Endothelial cell (in vitro differentiated cells): Measurements from ENCODE around the gene TSPEAR. TPM values are rescaled to one million over a fixed set of nuclear protein-coding genes. Genes with fewer than 3 reads are reported as not detected.
A peak's percentile ranks its signal among the peaks of the same experiment; 100 is the strongest.

Experiments used
- DNase-seq: peaks from one replicate; pipeline ENCODE4 v3.0.0; 2021; ENCODE audit warnings: low spot score
- H3K27ac Mint-ChIP-seq: one replicate; pipeline ENCODE4 v1.8.0; 2021; ENCODE audit warnings: mixed read lengths, inconsistent platforms; ENCODE audit not compliant: unreplicated experiment
- H3K27me3 Mint-ChIP-seq: one replicate; pipeline ENCODE4 v1.8.0; 2021; ENCODE audit warnings: mild to moderate bottlenecking, moderate library complexity, mixed read lengths, inconsistent platforms; ENCODE audit not compliant: unreplicated experiment
- H3K36me3 Mint-ChIP-seq: one replicate; pipeline ENCODE4 v1.8.0; 2021; ENCODE audit warnings: mild to moderate bottlenecking, low read depth, mixed read lengths, inconsistent platforms; ENCODE audit not compliant: unreplicated experiment
- H3K4me1 Mint-ChIP-seq: one replicate; pipeline ENCODE4 v1.8.0; 2021; ENCODE audit warnings: mild to moderate bottlenecking, mixed read lengths, inconsistent platforms; ENCODE audit not compliant: unreplicated experiment
- H3K4me3 Mint-ChIP-seq: one replicate; pipeline ENCODE4 v1.8.0; 2021; ENCODE audit warnings: mild to moderate bottlenecking, mixed read lengths, inconsistent platforms; ENCODE audit not compliant: unreplicated experiment
- H3K9me3 Mint-ChIP-seq: one replicate; pipeline ENCODE4 v1.8.0; 2021; ENCODE audit warnings: mixed read lengths, inconsistent platforms; ENCODE audit not compliant: unreplicated experiment
- CTCF ChIP-seq: fragments of 200-600 bp; sonication (generic); IDR thresholded peaks from one replicate; pipeline ENCODE4 v1.5.0; 2021; ENCODE audit warnings: antibody characterized with exemption; ENCODE audit not compliant: unreplicated experiment
- total RNA-seq: library from RNA; stranded (reverse); fragmentation: NEBNext Ultra II Directional; extraction: Animal tissue kit (Norgen Biotek cat#: 25700); gene quantifications from one replicate; pipeline ENCODE4 v1.2.1, GENCODE V29; 2021; ENCODE audit not compliant: unreplicated experiment

TSPEAR gene
- total RNA-seq, 1 donor from 2014 or later: not detected

GRCh38 chr21:44454747-44455523 lies 256.4 kb downstream of the TSPEAR start, which contains the start of gene LRRC3:
Gene LRRC3 (plus strand): TSS chr21:44455510. CDS start chr21:44456645, 1,135 bp downstream.
- H3K36me3 Mint-ChIP-seq: peaks cover 4% of the 10 kb centered on the region
- peaks cover 2% of the 10 kb centered on the region for H3K4me1 Mint-ChIP-seq
- no peak within 1 kb of the TSS for H3K27ac Mint-ChIP-seq
- peak within 1 kb of the TSS; percentile 79 for H3K4me3 Mint-ChIP-seq
- H3K27me3 Mint-ChIP-seq: peaks cover 3% of the 10 kb centered on the region
- no peak for TF ChIP-seq CTCF
- DNase-seq: peak; percentile 92
- no peaks in the 10 kb centered on the region for H3K9me3 Mint-ChIP-seq

- H3K27me3 Mint-ChIP-seq: peaks cover 3% of the 10 kb centered on the region
- DNase-seq: no peak
- peak overlapping the region; percentile 79 for H3K4me3 Mint-ChIP-seq
- H3K9me3 Mint-ChIP-seq: no peaks in the 10 kb centered on the region
- peaks cover 2% of the 10 kb centered on the region for H3K4me1 Mint-ChIP-seq
- no peak for TF ChIP-seq CTCF
- H3K36me3 Mint-ChIP-seq: peaks cover 4% of the 10 kb centered on the region
- no peak overlapping the region for H3K27ac Mint-ChIP-seq
Measured at GRCh38 chr21:44454058-44454457, 257.3 kb downstream of the TSPEAR start.

- Mint-ChIP-seq H3K27me3 (peaks cover 3% of the 10 kb centered on the region), H3K27ac (no peak overlapping the region), H3K4me3 (no peak overlapping the region), H3K36me3 (peaks cover 4% of the 10 kb centered on the region), H3K9me3 (no peaks in the 10 kb centered on the region), H3K4me1 (peaks cover 2% of the 10 kb centered on the region)
- DNase-seq: no peak
- TF ChIP-seq CTCF: no peak
Measured at GRCh38 chr21:44453120-44453519, 258.3 kb downstream of the TSPEAR start.

GRCh38 chr21:44450999-44451398 lies 260.4 kb downstream of the TSPEAR start:
- no peaks in the 10 kb centered on the region for H3K9me3 Mint-ChIP-seq
- H3K36me3 Mint-ChIP-seq: peaks cover 4% of the 10 kb centered on the region
- no peak overlapping the region for H3K27ac Mint-ChIP-seq
- TF ChIP-seq CTCF: no peak
- no peaks in the 10 kb centered on the region for H3K4me1 Mint-ChIP-seq
- peaks cover 4% of the 10 kb centered on the region for H3K27me3 Mint-ChIP-seq
- H3K4me3 Mint-ChIP-seq: no peak overlapping the region
- no peak for DNase-seq

GRCh38 chr21:44450402-44450801 lies 261.0 kb downstream of the TSPEAR start:
- Mint-ChIP-seq H3K36me3 (peaks cover 4% of the 10 kb centered on the region), H3K9me3 (no peaks in the 10 kb centered on the region), H3K27ac (no peak overlapping the region), H3K4me1 (no peaks in the 10 kb centered on the region), H3K4me3 (no peak overlapping the region), H3K27me3 (peaks cover 4% of the 10 kb centered on the region)
- no peak for TF ChIP-seq CTCF
- DNase-seq: no peak
